ENCODE data around the gene PSMC5.

PSMC5 gene

GRCh38 chr17:63798572-63799106 is 28.6 kb upstream of the PSMC5 start:
- Histone ChIP-seq H3K36me3 (ENCODE audit: insufficient read depth, low read length) (peaks cover 98% of the 10 kb centered on the region), H3K79me2 (ENCODE audit: insufficient read depth, low read length) (no peaks in the 10 kb centered on the region), H3F3A (ENCODE audit: insufficient read depth, low read length) (no peaks in the 10 kb centered on the region), H2AFZ (ENCODE audit: low read length) (no peak overlapping the region), H3K9me2 (ENCODE audit: low read depth, low read length) (no peaks in the 10 kb centered on the region), H3K9ac (ENCODE audit: low read length) (no peak overlapping the region), H3K4me3 (ENCODE audit: low read depth, low read length, poor library complexity, severe bottlenecking) (no peak overlapping the region), H3K27ac (ENCODE audit: low read depth, low read length, poor library complexity, severe bottlenecking) (no peak overlapping the region), H3K27me3 (ENCODE audit: insufficient read depth, low read length) (no peaks in the 10 kb centered on the region), H3K4me1 (ENCODE audit: insufficient read depth, low read length, severe bottlenecking) (no peaks in the 10 kb centered on the region), H3K4me2 (ENCODE audit: low read length) (no peak overlapping the region), H4K20me1 (ENCODE audit: insufficient read depth, low read length) (no peaks in the 10 kb centered on the region), H3K9me3 (ENCODE audit: low read length) (no peaks in the 10 kb centered on the region)
- TF ChIP-seq CTCF (IDR thresholded peaks at IDR 0.05; ENCODE audit: low read length) (no peak), EZH2 (IDR thresholded peaks at IDR 0.05; ENCODE audit: borderline replicate concordance, low read length) (no peak)

- Histone ChIP-seq H3K9me2 (ENCODE audit: low read depth, low read length) (no peaks in the 10 kb centered on the region), H3K27ac (ENCODE audit: low read depth, low read length, poor library complexity, severe bottlenecking) (no peak overlapping the region), H3K79me2 (ENCODE audit: insufficient read depth, low read length) (no peaks in the 10 kb centered on the region), H2AFZ (ENCODE audit: low read length) (no peak overlapping the region), H3K27me3 (ENCODE audit: insufficient read depth, low read length) (no peaks in the 10 kb centered on the region), H3K9me3 (ENCODE audit: low read length) (no peaks in the 10 kb centered on the region), H3K9ac (ENCODE audit: low read length) (no peak overlapping the region), H3F3A (ENCODE audit: insufficient read depth, low read length) (no peaks in the 10 kb centered on the region), H3K4me3 (ENCODE audit: low read depth, low read length, poor library complexity, severe bottlenecking) (no peak overlapping the region), H4K20me1 (ENCODE audit: insufficient read depth, low read length) (no peaks in the 10 kb centered on the region), H3K4me1 (ENCODE audit: insufficient read depth, low read length, severe bottlenecking) (no peaks in the 10 kb centered on the region), H3K36me3 (ENCODE audit: insufficient read depth, low read length) (peaks cover 97% of the 10 kb centered on the region), H3K4me2 (ENCODE audit: low read length) (no peak overlapping the region)
- TF ChIP-seq CTCF (IDR thresholded peaks at IDR 0.05; ENCODE audit: low read length): no peak
- TF ChIP-seq EZH2 (IDR thresholded peaks at IDR 0.05; ENCODE audit: borderline replicate concordance, low read length): no peak
These were observed 26.4 kb upstream of the PSMC5 start for GRCh38 chr17:63800783-63801182.

- Histone ChIP-seq H3K9me3 (ENCODE audit: low read length) (no peaks in the 10 kb centered on the region), H3K27me3 (ENCODE audit: insufficient read depth, low read length) (no peaks in the 10 kb centered on the region), H3K9ac (ENCODE audit: low read length) (no peak overlapping the region), H3K27ac (ENCODE audit: low read depth, low read length, poor library complexity, severe bottlenecking) (no peak overlapping the region), H3K4me1 (ENCODE audit: insufficient read depth, low read length, severe bottlenecking) (no peaks in the 10 kb centered on the region), H4K20me1 (ENCODE audit: insufficient read depth, low read length) (no peaks in the 10 kb centered on the region), H2AFZ (ENCODE audit: low read length) (no peak overlapping the region), H3K9me2 (ENCODE audit: low read depth, low read length) (no peaks in the 10 kb centered on the region), H3K79me2 (ENCODE audit: insufficient read depth, low read length) (no peaks in the 10 kb centered on the region), H3K4me3 (ENCODE audit: low read depth, low read length, poor library complexity, severe bottlenecking) (no peak overlapping the region), H3K36me3 (ENCODE audit: insufficient read depth, low read length) (peaks cover 97% of the 10 kb centered on the region), H3F3A (ENCODE audit: insufficient read depth, low read length) (no peaks in the 10 kb centered on the region), H3K4me2 (ENCODE audit: low read length) (no peak overlapping the region)
- no peak for TF ChIP-seq CTCF (IDR thresholded peaks at IDR 0.05; ENCODE audit: low read length)
- TF ChIP-seq EZH2 (IDR thresholded peaks at IDR 0.05; ENCODE audit: borderline replicate concordance, low read length): no peak
These were observed 22.9 kb upstream of the PSMC5 start for GRCh38 chr17:63804328-63804727.

Data from OCI-LY1 (cell line).